Germinal center (tissue), 1 donor: ENCODE measurements around the gene TMOD3.

Experiments used
- DNase-seq: peaks from one replicate; pipeline ENCODE4 v3.0.0; 2012; ENCODE audit warnings: mixed read lengths, low spot score

Gene TMOD3

GRCh38 chr15:51908316-51908715 is 78.9 kb downstream of the TMOD3 start:
- DNase-seq = no peak

- DNase-seq = no peak
These were observed 80.1 kb downstream of the TMOD3 start for GRCh38 chr15:51909584-51909983.

GRCh38 chr15:51912528-51912927 is 83.1 kb downstream of the TMOD3 start:
- no peak for DNase-seq

GRCh38 chr15:51917493-51917892 is 88.0 kb downstream of the TMOD3 start:
- DNase-seq = no peak

- no peak for DNase-seq
These were observed 95.0 kb downstream of the TMOD3 start for GRCh38 chr15:51924156-51925068.

- no peak for DNase-seq
These were observed 97.4 kb downstream of the TMOD3 start for GRCh38 chr15:51926809-51927208.

GRCh38 chr15:51931016-51931415 is 101.6 kb downstream of the TMOD3 start:
- DNase-seq = no peak

GRCh38 chr15:51931638-51932037 is 102.2 kb downstream of the TMOD3 start:
- DNase-seq = no peak

GRCh38 chr15:51932161-51932560 is 102.7 kb downstream of the TMOD3 start:
- DNase-seq = no peak

- DNase-seq = peak; percentile 54
These were observed 106.1 kb downstream of the TMOD3 start for GRCh38 chr15:51935466-51936104.

GRCh38 chr15:51936105-51936478 is 106.6 kb downstream of the TMOD3 start:
- DNase-seq = no peak

- DNase-seq = no peak
These were observed 108.8 kb downstream of the TMOD3 start for GRCh38 chr15:51938286-51938685.

- DNase-seq = no peak
These were observed 109.8 kb downstream of the TMOD3 start for GRCh38 chr15:51939216-51939615.

GRCh38 chr15:51947124-51947523 is 117.7 kb downstream of the TMOD3 start:
- no peak for DNase-seq

- DNase-seq = no peak
These were observed 123.4 kb downstream of the TMOD3 start for GRCh38 chr15:51952805-51953204.

- DNase-seq = no peak
These were observed 126.1 kb downstream of the TMOD3 start for GRCh38 chr15:51955504-51955903.
